Endodermal cell (in vitro differentiated cells): ENCODE results near the gene AHRR. TPM values are rescaled to one million over a fixed set of nuclear protein-coding genes. Genes with fewer than 3 reads are reported as not detected.

ENCODE experiments used
- DNase-seq: peaks from one replicate; pipeline ENCODE4 v3.0.0-alpha.2; 2017
- H3K27ac ChIP-seq: 2 replicates; pipeline ENCODE4 v1.5.1; 2013; ENCODE audit warnings: mild to moderate bottlenecking, low read depth, low read length, moderate library complexity
- H3K27me3 ChIP-seq: 2 replicates; pipeline ENCODE4 v1.6.1; 2013; ENCODE audit warnings: mild to moderate bottlenecking, low read length, moderate library complexity; ENCODE audit not compliant: insufficient read depth, control insufficient read depth, poor library complexity, severe bottlenecking
- H3K36me3 ChIP-seq: 2 replicates; pipeline ENCODE4 v1.7.0; 2013; ENCODE audit warnings: mild to moderate bottlenecking, low read length, moderate library complexity; ENCODE audit not compliant: control insufficient read depth, insufficient read depth
- H3K4me1 ChIP-seq: one replicate; pipeline ENCODE4 v1.7.0; 2013; ENCODE audit warnings: low read length; ENCODE audit not compliant: control insufficient read depth, insufficient read depth
- H3K4me3 ChIP-seq: 2 replicates; pipeline ENCODE4 v1.5.1; 2013; ENCODE audit warnings: mild to moderate bottlenecking, low read length, moderate library complexity
- H3K9ac ChIP-seq: 2 replicates; pipeline ENCODE4 v1.6.1; 2013; ENCODE audit warnings: mild to moderate bottlenecking, low read length, moderate library complexity; ENCODE audit not compliant: poor library complexity, severe bottlenecking; ENCODE audit errors: extremely low read depth
- H3K9me3 ChIP-seq: 2 replicates; pipeline ENCODE4 v1.6.1; 2013; ENCODE audit warnings: mild to moderate bottlenecking, low read length, moderate library complexity; ENCODE audit not compliant: control insufficient read depth
- H3K27ac Mint-ChIP-seq: 2 replicates; pipeline ENCODE4 v1.8.0; 2020; ENCODE audit warnings: mixed read lengths
- H3K27me3 Mint-ChIP-seq: 2 replicates; pipeline ENCODE4 v1.8.0; 2021; ENCODE audit warnings: mild to moderate bottlenecking, mixed read lengths; ENCODE audit not compliant: insufficient read depth
- H3K36me3 Mint-ChIP-seq: 2 replicates; pipeline ENCODE4 v1.8.0; 2020; ENCODE audit warnings: low read depth, mixed read lengths
- H3K4me1 Mint-ChIP-seq: 2 replicates; pipeline ENCODE4 v1.8.0; 2020; ENCODE audit warnings: mixed read lengths
- H3K4me3 Mint-ChIP-seq: 2 replicates; pipeline ENCODE4 v1.8.0; 2020; ENCODE audit warnings: mild to moderate bottlenecking, moderate library complexity, mixed read lengths
- H3K9me3 Mint-ChIP-seq: 2 replicates; pipeline ENCODE4 v1.8.0; 2020; ENCODE audit warnings: mild to moderate bottlenecking, mixed read lengths
- WGBS, 2 experiments: methylation state at CpG; one replicate each; pipeline versions ENCODE4 v1.1.5 to v1.1.7; 2013; ENCODE audit warnings: missing lambda C conversion rate in 2 of 2, mixed read lengths in 1 of 2; ENCODE audit not compliant: insufficient coverage in 1 of 2, insufficient read length in 1 of 2; 5-methylcytosine and 5-hydroxymethylcytosine counted together
- total RNA-seq, 2 donors: library from RNA; stranded (reverse); fragmentation: NEBNext Ultra II Directional in 1 of 2; extraction: Animal tissue kit (Norgen Biotek cat#: 25700) in 1 of 2; gene quantifications; 2 replicates in 1 of 2; 3 replicates in 1 of 2; pipeline ENCODE4 v1.2.1, GENCODE V29; 2021
- TF ChIP-seq, protein P1 (sequence below): fragments of 200-600 bp; sonication (generic); conservative IDR thresholded peaks from 2 replicates; pipeline ENCODE4 v1.5.0; 2021; ENCODE audit warnings: antibody characterized with exemption, mild to moderate bottlenecking

AHRR gene
- total RNA-seq, 2 donors from 2014 or later = 1.4 to 2.0 TPM

DNA sequence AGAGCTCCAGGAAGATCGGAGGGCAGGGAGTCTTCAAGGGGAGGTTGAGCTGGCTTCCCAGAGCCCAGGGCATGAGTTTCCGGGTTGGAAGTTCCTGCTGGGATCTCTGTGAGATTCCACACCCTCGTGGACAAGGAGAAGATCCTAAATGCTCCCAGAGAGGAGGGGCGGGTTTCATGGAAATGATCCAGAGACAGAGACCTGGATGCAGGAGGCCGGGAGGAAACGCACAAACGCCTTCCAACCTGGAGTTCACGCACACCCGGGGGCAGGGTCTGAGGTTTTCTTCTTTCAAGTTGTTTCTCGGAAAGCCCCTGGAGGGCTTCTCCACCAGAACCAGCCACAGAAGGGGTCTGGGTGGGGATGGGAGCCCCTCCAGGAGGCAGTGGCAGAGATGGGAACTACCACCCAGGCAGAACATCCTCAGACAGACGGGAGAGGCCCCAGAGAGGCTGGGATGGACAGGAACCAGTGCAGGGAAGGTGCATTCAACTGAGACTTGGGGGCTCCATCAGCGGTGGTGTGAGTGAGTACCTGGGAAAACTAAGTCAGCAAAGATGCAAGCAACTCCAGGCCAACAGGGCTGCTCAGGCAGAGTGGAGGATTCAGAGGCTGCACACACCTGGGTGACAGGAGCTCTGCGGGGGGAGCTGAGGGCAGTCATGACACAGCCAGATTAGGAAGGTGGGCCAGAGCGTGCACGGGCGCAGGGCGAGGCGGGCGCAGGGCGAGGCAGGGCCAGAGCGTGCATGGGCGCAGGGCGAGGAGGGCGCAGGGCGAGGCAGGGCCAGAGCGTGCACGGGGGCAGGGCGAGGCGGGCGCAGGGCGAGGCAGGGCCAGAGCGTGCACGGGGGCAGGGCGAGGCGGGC is 69.3 kb downstream of the AHRR start:
- H3K4me3 ChIP-seq = no peak overlapping the region
- H3K36me3 ChIP-seq = no peaks in the 10 kb centered on the region
- 67 to 79% methylated on average over 13 of the region's 35 CpGs for WGBS, 2 experiments
- no peaks in the 10 kb centered on the region for H3K4me1 ChIP-seq
- H3K36me3 Mint-ChIP-seq = no peaks in the 10 kb centered on the region
- H3K9me3 ChIP-seq = peaks cover 4% of the 10 kb centered on the region
- H3K27me3 ChIP-seq = no peaks in the 10 kb centered on the region
- no peak overlapping the region for H3K27ac ChIP-seq
- TF ChIP-seq, protein P1, sequence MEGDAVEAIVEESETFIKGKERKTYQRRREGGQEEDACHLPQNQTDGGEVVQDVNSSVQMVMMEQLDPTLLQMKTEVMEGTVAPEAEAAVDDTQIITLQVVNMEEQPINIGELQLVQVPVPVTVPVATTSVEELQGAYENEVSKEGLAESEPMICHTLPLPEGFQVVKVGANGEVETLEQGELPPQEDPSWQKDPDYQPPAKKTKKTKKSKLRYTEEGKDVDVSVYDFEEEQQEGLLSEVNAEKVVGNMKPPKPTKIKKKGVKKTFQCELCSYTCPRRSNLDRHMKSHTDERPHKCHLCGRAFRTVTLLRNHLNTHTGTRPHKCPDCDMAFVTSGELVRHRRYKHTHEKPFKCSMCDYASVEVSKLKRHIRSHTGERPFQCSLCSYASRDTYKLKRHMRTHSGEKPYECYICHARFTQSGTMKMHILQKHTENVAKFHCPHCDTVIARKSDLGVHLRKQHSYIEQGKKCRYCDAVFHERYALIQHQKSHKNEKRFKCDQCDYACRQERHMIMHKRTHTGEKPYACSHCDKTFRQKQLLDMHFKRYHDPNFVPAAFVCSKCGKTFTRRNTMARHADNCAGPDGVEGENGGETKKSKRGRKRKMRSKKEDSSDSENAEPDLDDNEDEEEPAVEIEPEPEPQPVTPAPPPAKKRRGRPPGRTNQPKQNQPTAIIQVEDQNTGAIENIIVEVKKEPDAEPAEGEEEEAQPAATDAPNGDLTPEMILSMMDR = no peak
- no peak overlapping the region for H3K27ac Mint-ChIP-seq
- no peak overlapping the region for H3K9ac ChIP-seq
- no peak overlapping the region for H3K4me3 Mint-ChIP-seq
- peaks cover 2% of the 10 kb centered on the region for H3K9me3 Mint-ChIP-seq
- peak; percentile 58 for DNase-seq
- H3K27me3 Mint-ChIP-seq = no peaks in the 10 kb centered on the region
- H3K4me1 Mint-ChIP-seq = peaks cover 4% of the 10 kb centered on the region

DNA sequence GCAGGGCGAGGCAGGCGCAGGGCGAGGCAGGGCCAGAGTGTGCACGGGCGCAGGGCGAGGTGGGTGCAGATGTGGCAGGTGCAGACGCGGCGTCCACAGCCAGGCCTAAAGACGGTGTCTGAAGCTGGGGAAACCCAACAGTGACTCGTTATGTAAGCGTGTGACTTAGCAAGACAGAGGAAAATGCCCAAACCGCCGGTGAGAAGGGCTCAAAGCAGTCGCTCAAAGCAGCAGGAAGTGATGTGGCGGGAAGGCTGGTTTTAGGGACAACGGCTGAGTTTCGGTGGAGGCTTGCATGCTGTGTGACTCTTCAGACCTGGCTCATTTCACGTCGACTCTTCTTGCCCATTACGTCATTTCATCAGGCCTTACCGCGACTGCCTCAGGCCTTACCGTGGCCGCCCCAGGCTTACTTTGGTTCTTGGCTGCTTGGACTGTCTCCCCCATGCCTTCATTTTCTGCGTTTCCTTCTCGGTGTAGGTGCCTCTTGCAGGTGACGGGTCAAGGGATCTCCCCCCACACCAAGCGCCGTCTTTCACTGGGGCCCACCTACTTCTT is 71.0 kb downstream of the AHRR start:
- Mint-ChIP-seq H3K4me3 (no peak overlapping the region), H3K27ac (no peak overlapping the region), H3K27me3 (no peaks in the 10 kb centered on the region), H3K36me3 (no peaks in the 10 kb centered on the region), H3K9me3 (no peaks in the 10 kb centered on the region), H3K4me1 (peaks cover 4% of the 10 kb centered on the region)
- WGBS, 2 experiments = 92% methylated on average over 26 to 30 of the region's 30 CpGs
- Histone ChIP-seq H3K36me3 (no peaks in the 10 kb centered on the region), H3K9me3 (no peaks in the 10 kb centered on the region), H3K4me1 (no peaks in the 10 kb centered on the region), H3K4me3 (no peak overlapping the region), H3K9ac (no peak overlapping the region), H3K27me3 (no peaks in the 10 kb centered on the region), H3K27ac (no peak overlapping the region)
- TF ChIP-seq, protein P1 = no peak
- DNase-seq = peak; percentile 63

DNA sequence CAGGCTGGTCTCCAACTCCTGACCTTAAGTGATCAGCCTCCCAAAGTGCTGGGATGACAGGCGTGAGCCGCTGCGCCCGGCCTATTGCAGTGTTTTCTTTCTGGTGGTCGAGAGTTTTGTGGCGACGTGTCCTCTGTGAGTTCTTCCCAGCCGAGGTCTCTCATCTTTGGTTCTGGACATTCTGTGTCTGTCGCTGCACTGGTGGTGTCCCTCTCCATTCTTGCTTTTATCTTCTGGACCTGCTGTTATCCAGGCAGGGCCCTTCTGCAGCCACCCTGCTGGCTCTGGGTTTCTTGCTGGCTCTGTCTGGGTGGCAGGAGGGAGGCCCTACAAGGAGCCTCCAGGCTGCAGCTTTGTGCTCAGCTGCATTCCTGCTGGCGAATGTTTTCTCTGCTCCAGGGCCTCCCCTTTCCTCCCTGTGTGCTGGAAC is 72.3 kb downstream of the AHRR start:
- H3K27ac ChIP-seq = no peak overlapping the region
- 83 to 86% methylated on average over 8 to 10 of the region's 10 CpGs for WGBS, 2 experiments
- Mint-ChIP-seq H3K27ac (no peak overlapping the region), H3K36me3 (no peaks in the 10 kb centered on the region), H3K27me3 (no peaks in the 10 kb centered on the region), H3K4me3 (no peak overlapping the region), H3K9me3 (no peaks in the 10 kb centered on the region), H3K4me1 (peaks cover 4% of the 10 kb centered on the region)
- TF ChIP-seq, protein P1 = no peak
- H3K9me3 ChIP-seq = no peaks in the 10 kb centered on the region
- no peaks in the 10 kb centered on the region for H3K4me1 ChIP-seq
- DNase-seq = peak; percentile 59
- no peak overlapping the region for H3K9ac ChIP-seq
- H3K4me3 ChIP-seq = no peak overlapping the region
- no peaks in the 10 kb centered on the region for H3K27me3 ChIP-seq
- no peaks in the 10 kb centered on the region for H3K36me3 ChIP-seq
